Adipocyte (in vitro differentiated cells): ENCODE data around the gene GAS2L2.

ENCODE experiments used
- DNase-seq: peaks from one replicate; pipeline ENCODE4 v3.0.0-alpha.2; 2015; ENCODE audit warnings: low read depth
- H3K27me3 ChIP-seq: replicated peaks from 2 replicates; pipeline ENCODE4 v1.7.0; 2013; ENCODE audit warnings: mild to moderate bottlenecking, low read length, moderate library complexity; ENCODE audit not compliant: control insufficient read depth, insufficient read depth
- H3K36me3 ChIP-seq: 2 replicates; pipeline ENCODE4 v1.7.0; 2013; ENCODE audit warnings: low read length, mild to moderate bottlenecking, moderate library complexity; ENCODE audit not compliant: control insufficient read depth, insufficient read depth, severe bottlenecking
- H3K4me1 ChIP-seq: 2 replicates; pipeline ENCODE4 v1.7.0; 2013; ENCODE audit warnings: mild to moderate bottlenecking, low read length, moderate library complexity; ENCODE audit not compliant: control insufficient read depth, insufficient read depth
- H3K4me3 ChIP-seq: 2 replicates; pipeline ENCODE4 v1.7.0; 2013; ENCODE audit warnings: mild to moderate bottlenecking, low read length, moderate library complexity
- H3K9ac ChIP-seq: 2 replicates; pipeline ENCODE4 v1.7.0; 2013; ENCODE audit warnings: mild to moderate bottlenecking, low read length, moderate library complexity
- H3K9me3 ChIP-seq: 2 replicates; pipeline ENCODE4 v1.7.0; 2013; ENCODE audit warnings: mild to moderate bottlenecking, low read length, moderate library complexity; ENCODE audit not compliant: control insufficient read depth

Gene GAS2L2

DNA sequence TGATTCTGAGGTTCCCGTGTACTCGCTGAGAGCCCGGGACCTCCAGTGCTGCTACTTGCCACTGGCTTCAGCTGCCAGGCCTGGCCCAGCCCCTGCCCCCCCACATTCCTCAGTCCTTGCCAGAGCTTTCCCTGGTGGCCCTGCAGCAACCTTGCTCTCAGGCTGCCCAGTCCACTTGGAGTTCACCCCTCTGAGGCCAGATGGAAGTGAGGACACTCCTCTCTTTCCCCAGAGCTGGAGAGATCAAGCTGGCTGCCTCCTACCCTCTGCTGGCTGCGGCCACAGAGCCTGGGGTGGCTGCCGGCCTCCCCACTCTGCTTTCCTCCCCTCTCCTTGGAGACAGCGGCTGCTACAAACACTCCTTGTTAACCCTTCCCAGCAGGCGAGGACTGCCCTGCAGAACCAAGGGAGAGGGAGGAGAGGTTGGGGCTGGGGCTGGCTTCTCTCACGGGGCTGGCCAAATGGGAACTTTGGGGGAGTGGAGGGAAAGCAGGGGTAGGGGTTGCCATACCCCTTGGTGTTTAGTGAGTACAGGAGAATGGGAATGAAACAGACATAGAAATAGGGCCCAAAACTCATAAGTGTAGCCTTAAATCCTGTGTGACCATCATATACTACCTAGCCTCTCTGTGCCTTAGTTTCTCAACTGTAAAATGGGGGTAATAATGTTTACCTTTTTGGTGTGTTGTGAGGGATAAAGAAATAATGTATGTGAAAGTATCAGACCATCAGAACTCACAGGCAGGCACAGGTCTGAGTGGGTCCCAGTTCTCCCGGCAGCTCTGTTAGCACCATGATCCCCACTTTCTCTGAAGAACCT lies at the start of gene GAS2L2:
TSS of gene GAS2L2 (minus strand) at position 295 of the 820 bp plus-strand sequence. CDS start 389 bp downstream, outside the sequence.
- H3K9me3 ChIP-seq: peaks cover 4% of the 10 kb centered on the region
- no peaks in the 10 kb centered on the region for H3K36me3 ChIP-seq
- peaks cover 38% of the 10 kb centered on the region for H3K4me1 ChIP-seq
- peak within 1 kb of the TSS; percentile 66 for H3K9ac ChIP-seq
- no peak for DNase-seq
- peak within 1 kb of the TSS; percentile 66 for H3K4me3 ChIP-seq
- H3K27me3 ChIP-seq: peaks cover 31% of the 10 kb centered on the region

DNA sequence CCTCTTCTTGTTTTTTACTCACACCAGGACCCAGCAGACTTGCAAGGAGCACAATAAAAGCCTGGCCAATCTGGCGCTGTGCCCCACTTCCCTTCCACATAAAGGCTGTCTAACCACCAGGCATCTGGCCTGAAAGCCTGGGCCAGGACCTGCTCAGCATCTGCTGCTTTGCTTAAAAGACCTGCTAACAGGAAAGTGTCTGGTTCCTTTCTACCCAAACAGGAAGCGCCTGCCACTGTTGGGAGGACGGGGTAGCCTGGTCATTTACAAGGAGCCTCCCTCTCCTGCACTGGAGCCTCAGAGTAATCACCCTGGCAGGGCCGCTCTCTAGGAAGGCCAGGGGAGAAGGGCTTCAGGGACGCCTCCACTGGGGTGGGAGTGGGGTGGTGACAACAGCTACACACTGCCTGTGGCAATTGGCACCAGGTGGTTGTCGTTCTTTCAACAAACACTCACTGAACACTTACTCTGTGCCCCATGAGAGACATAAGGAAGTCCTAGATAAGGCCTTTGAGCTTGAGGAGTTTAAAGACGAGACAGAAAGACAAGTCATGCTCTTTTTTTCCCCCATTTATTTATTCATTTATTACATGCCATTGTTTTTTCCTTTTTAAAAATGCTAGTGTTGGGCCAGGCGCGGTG lies 48.7 kb upstream of the GAS2L2 start:
- Histone ChIP-seq H3K27me3 (peaks cover 28% of the 10 kb centered on the region), H3K4me1 (peaks cover 6% of the 10 kb centered on the region), H3K9ac (no peak overlapping the region), H3K9me3 (no peaks in the 10 kb centered on the region), H3K4me3 (no peak overlapping the region), H3K36me3 (no peaks in the 10 kb centered on the region)
- no peak for DNase-seq

DNA sequence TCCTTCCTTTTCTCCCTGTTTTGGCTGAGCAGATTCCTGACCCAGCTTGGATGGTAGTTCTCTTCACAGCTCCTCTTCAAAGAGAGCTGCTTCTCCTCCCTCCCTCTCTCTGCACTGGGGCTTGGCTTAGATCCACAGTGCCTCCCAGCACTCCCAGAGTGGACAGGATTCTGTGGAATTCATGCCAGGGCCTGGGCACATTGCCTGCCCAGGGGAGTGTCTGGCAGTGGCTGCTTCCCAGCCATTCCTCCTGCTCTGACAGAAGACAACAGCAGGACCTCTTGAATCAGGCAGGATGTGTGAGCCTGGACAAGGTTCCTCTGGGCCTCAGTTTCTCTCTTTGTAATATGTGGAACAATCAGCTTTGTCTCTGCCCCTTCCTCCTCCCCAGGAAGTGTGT lies 46.9 kb upstream of the GAS2L2 start:
- Histone ChIP-seq H3K27me3 (peaks cover 43% of the 10 kb centered on the region), H3K9me3 (no peaks in the 10 kb centered on the region)
- peak; percentile 88 for DNase-seq

DNA sequence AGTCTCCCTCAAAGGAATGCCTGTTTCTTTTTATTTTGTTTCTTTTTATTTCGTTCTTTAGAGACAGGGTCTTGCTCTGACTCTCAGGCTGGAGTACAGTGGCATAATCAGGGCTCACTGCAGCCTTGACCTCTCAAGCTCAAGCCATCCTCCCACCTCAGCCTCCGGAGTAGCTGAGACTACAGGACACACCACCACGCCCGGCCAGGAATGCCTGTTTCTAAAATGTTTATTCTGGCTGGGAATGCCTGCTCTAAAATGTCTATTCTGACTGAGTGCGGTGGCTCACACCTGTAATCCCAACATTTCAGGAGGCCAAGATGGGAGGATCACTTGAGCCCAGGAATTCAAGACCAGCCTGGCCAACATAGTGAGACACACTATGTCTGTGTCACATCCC lies 44.9 kb upstream of the GAS2L2 start:
- no peaks in the 10 kb centered on the region for H3K36me3 ChIP-seq
- peaks cover 59% of the 10 kb centered on the region for H3K27me3 ChIP-seq

More for the DNA sequence above, 46.9 kb upstream of the GAS2L2 start:
- H3K9ac ChIP-seq: no peak overlapping the region
- H3K36me3 ChIP-seq: no peaks in the 10 kb centered on the region
- no peak overlapping the region for H3K4me3 ChIP-seq
- H3K4me1 ChIP-seq: peaks cover 9% of the 10 kb centered on the region

DNA sequence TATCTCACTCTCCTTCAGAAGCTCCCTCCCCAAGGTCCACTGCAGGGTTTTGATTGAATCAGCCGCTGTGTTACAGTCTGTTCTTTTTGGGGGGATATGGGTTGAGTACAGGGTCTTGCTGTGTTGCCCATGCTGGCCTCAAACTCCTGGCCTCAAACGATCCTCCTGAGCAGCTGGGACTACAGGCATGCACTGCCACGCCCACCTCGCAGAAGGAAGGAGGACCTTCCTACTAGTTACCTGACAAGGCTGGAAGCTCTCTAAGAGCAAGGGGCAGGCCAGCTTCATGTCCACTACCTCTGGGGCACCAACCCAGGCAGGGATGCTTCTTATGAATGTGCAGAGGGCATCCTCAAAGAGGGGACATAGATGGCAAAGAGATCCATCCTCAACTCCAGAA lies 44.3 kb upstream of the GAS2L2 start:
- Histone ChIP-seq H3K27me3 (peaks cover 65% of the 10 kb centered on the region), H3K4me3 (no peak overlapping the region), H3K36me3 (no peaks in the 10 kb centered on the region), H3K9ac (no peak overlapping the region), H3K4me1 (peaks cover 23% of the 10 kb centered on the region), H3K9me3 (peaks cover 1% of the 10 kb centered on the region)
- no peak for DNase-seq

More for the DNA sequence above, 44.9 kb upstream of the GAS2L2 start:
- Histone ChIP-seq H3K4me3 (no peak overlapping the region), H3K9ac (no peak overlapping the region), H3K4me1 (peaks cover 21% of the 10 kb centered on the region), H3K9me3 (no peaks in the 10 kb centered on the region)
- DNase-seq: no peak

DNA sequence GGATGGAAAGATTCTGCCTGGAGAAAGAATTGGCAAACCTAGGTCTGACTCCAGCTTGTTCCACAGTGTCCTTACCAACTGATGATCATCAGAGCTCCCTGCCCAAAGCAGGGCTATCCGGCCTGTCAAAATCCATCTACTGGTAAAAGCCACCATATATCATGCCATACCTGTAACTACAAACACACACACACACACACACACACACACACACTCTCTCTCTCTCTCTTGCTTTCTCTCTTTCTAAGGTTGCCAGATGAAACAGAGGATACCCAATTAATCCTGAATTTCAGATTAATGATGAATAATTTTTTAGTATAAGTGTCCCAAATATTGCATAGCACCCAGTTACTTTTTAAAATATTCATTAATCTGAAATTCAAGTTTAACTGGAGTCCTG lies 43.9 kb upstream of the GAS2L2 start:
- Histone ChIP-seq H3K27me3 (peaks cover 68% of the 10 kb centered on the region), H3K9ac (no peak overlapping the region), H3K4me1 (peaks cover 27% of the 10 kb centered on the region), H3K9me3 (peaks cover 6% of the 10 kb centered on the region), H3K36me3 (no peaks in the 10 kb centered on the region), H3K4me3 (no peak overlapping the region)
- DNase-seq: no peak

DNA sequence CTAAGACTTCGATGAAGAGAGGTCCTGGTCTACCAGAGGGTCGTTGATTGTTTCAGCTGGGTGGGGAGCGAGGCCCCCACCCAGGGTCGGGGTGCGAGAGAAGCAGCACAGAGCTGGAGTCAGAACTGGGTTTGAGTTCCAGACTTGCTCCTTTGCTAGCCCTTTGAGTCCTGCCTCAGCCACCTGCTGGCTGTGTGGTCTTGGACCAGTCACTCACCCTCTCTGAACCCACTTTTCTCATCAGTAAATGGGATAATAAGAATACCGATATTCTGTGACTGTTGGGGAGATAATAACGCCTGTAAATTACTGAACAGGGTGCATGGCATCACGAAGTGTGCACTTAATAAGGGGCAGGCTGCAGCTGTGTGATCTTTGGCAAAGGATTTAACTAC lies 42.8 kb upstream of the GAS2L2 start:
- H3K9me3 ChIP-seq: peaks cover 6% of the 10 kb centered on the region
- H3K27me3 ChIP-seq: peaks cover 66% of the 10 kb centered on the region
- no peak for DNase-seq
- no peak overlapping the region for H3K9ac ChIP-seq
- peak overlapping the region; percentile 68 for H3K4me3 ChIP-seq
- H3K4me1 ChIP-seq: peaks cover 29% of the 10 kb centered on the region
- no peaks in the 10 kb centered on the region for H3K36me3 ChIP-seq

DNA sequence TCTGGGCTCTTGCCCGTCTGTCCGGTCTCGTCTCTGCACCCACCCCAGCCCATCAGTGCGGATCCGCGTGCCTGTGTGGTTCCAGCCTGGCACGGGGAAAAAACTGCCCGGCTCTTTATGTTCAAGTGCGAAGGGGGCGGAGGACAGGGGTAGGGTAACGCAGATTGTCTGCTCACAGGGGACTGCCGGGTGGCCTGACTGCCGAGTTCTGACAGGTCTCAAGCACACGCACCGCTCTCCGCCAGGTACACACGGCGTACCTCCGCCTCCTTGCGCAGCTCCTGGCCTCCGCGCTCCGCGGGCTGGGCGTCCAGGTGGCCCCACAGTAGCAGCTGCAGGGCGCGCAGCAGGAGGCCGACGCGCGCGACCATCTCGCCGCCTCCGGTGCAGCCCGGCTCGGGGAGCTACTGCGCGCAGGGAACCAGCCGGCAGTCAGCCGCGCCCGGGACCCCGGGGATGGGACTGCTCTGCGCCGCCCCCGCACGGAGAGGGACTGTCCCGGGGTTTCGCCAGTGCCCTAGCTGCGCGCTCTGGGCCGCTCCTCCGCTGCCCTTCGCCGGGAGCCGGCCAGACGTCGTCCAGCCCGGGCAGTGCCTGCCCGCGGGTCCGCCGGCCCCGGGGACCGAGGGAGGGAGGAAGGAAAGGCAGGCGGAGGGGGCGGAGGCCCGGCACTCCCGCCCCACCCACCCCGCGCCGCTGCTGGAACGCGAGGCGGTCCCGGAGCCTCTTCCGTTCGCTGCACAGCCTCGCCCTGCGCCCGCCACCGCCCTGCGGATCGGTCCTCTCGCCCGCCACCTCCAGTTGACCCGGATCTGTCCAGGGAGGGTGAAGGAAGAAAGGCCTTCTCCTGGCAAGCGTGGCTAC lies 42.2 kb upstream of the GAS2L2 start, which contains the start of gene MMP28:
TSS of gene MMP28 (minus strand) at position 635 of the 864 bp plus-strand sequence. CDS start at position 371, 264 bp downstream.
- no peaks in the 10 kb centered on the region for H3K36me3 ChIP-seq
- peak; percentile 63 for DNase-seq
- peak within 1 kb of the TSS; percentile 13 for H3K9ac ChIP-seq
- H3K4me3 ChIP-seq: peak within 1 kb of the TSS; percentile 68
- H3K9me3 ChIP-seq: peaks cover 6% of the 10 kb centered on the region
- H3K27me3 ChIP-seq: peaks cover 66% of the 10 kb centered on the region
- peaks cover 27% of the 10 kb centered on the region for H3K4me1 ChIP-seq

DNA sequence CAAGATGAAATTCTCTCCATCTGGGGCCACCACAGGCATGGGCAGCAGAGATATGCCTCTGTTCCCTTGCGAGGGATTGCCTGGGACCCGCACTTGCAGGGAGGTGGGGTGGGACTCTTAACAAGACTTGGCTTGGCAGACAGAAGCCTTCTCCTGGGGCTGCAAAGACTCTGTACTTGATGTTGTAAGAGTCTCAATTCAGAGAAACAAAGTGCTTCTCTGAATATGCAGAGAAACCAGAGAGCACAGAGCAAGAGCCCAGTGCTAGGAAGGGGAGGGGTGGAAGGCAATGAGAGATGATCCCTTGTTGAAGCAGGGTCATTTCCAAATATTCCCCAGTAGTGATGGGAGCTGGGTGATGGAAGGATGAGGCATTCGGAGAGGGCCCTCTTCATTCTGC lies 40.2 kb upstream of the GAS2L2 start:
- Histone ChIP-seq H3K9ac (no peak overlapping the region), H3K36me3 (no peaks in the 10 kb centered on the region), H3K9me3 (peaks cover 6% of the 10 kb centered on the region), H3K4me1 (peaks cover 35% of the 10 kb centered on the region), H3K4me3 (no peak overlapping the region), H3K27me3 (peaks cover 62% of the 10 kb centered on the region)
- DNase-seq: peak; percentile 47

DNA sequence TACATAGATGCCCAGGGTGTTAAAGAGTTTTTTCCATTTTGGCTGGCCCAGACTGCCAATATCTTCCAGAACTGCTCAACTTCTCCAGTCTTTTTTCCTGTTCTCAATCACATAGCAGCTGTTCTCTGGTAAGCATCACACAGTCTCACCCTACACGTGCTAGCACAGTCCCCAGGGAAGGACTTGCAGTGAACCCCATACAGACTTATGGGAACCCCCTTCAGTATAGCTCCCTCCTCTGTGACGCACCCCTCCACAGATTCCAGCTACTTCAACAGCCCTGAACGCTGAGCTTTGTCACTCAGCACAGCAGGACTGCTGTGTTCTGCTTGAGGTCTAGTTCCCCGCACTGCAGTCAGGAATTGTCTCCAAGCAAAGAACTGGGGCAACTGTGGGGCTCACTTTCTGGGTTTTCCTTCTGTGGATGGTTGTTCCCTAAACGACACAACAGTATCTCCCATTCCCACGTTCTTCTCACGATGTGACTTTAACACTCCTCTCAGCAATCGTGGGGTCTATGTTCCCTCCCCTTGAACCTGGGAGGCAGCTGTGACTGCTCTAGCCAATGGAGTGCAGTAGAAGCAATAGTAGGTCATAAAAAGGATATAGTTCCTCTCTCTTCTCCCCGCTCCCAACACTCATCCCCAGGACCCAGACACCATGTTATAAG lies 38.8 kb upstream of the GAS2L2 start:
- Histone ChIP-seq H3K9me3 (peaks cover 6% of the 10 kb centered on the region), H3K4me3 (no peak overlapping the region), H3K4me1 (peaks cover 49% of the 10 kb centered on the region), H3K9ac (no peak overlapping the region), H3K27me3 (peaks cover 48% of the 10 kb centered on the region), H3K36me3 (no peaks in the 10 kb centered on the region)
- DNase-seq: no peak
